GM23338 (cell line): ENCODE measurements around the gene OVCA2. TPM values are rescaled to one million over a fixed set of nuclear protein-coding genes. Genes with fewer than 3 reads are reported as not detected.

Source experiments
- ATAC-seq: fragments of 200-7000 bp; cut with Tn5 transposase; 3 replicates; pipeline ENCODE4 v1.9.1; 2020
- DNase-seq: peaks from one replicate; pipeline ENCODE4 v3.0.0-alpha.2; 2015; ENCODE audit warnings: low spot score
- H2AFZ ChIP-seq: fragments of 200-600 bp; sonication (generic); 2 replicates; pipeline ENCODE4 v1.8.0; 2016; ENCODE audit warnings: antibody characterized with exemption, mild to moderate bottlenecking, moderate library complexity
- H3F3A ChIP-seq: fragments of 200-600 bp; sonication (generic); replicated peaks from 2 replicates; pipeline ENCODE4 v1.8.0; 2017; ENCODE audit warnings: antibody characterized with exemption, mixed run types, low read depth
- H3K27ac ChIP-seq: fragments of 200-600 bp; sonication (generic); 2 replicates; pipeline ENCODE4 v1.6.1; 2016; ENCODE audit warnings: low read depth
- H3K27me3 ChIP-seq: fragments of 200-600 bp; sonication (generic); 2 replicates; pipeline ENCODE4 v1.8.0; 2016; ENCODE audit warnings: mild to moderate bottlenecking, mixed run types, moderate library complexity; ENCODE audit not compliant: insufficient read depth
- H3K36me3 ChIP-seq: fragments of 200-600 bp; sonication (generic); 2 replicates; pipeline ENCODE4 v1.8.0; 2016; ENCODE audit warnings: mild to moderate bottlenecking; ENCODE audit not compliant: insufficient read depth
- H3K4me1 ChIP-seq: fragments of 200-600 bp; sonication (generic); 2 replicates; pipeline ENCODE4 v1.8.0; 2016; ENCODE audit warnings: mild to moderate bottlenecking, moderate library complexity; ENCODE audit not compliant: insufficient read depth
- H3K4me2 ChIP-seq: fragments of 200-600 bp; sonication (generic); 2 replicates; pipeline ENCODE4 v1.7.1; 2017; ENCODE audit warnings: mixed run types
- H3K4me3 ChIP-seq: fragments of 200-600 bp; sonication (generic); 2 replicates; pipeline ENCODE4 v1.6.1; 2016; ENCODE audit warnings: mixed run types
- H3K79me2 ChIP-seq: fragments of 200-600 bp; sonication (generic); replicated peaks from 2 replicates; pipeline ENCODE4 v1.8.0; 2017; ENCODE audit warnings: mild to moderate bottlenecking; ENCODE audit not compliant: insufficient read depth
- H3K9me2 ChIP-seq: fragments of 200-600 bp; sonication (generic); 2 replicates; pipeline ENCODE4 v1.8.0; 2017; ENCODE audit not compliant: insufficient read depth
- H4K20me1 ChIP-seq: fragments of 200-600 bp; sonication (generic); replicated peaks from 2 replicates; pipeline ENCODE4 v1.8.0; 2017; ENCODE audit warnings: mild to moderate bottlenecking; ENCODE audit not compliant: insufficient read depth
- H3K27ac Mint-ChIP-seq: 2 replicates; pipeline ENCODE4 v1.8.0; 2020; ENCODE audit warnings: inconsistent platforms, mild to moderate bottlenecking, moderate library complexity, mixed read lengths
- H3K27me3 Mint-ChIP-seq: 3 replicates; pipeline ENCODE4 v1.8.0; 2022; ENCODE audit warnings: low read depth, mild to moderate bottlenecking, moderate library complexity, mixed read lengths, inconsistent platforms; ENCODE audit not compliant: insufficient read depth, poor library complexity
- H3K36me3 Mint-ChIP-seq: 3 replicates; pipeline ENCODE4 v1.8.0; 2021; ENCODE audit warnings: low read depth, mild to moderate bottlenecking, inconsistent platforms, moderate library complexity, mixed read lengths
- H3K4me1 Mint-ChIP-seq: 3 replicates; pipeline ENCODE4 v1.8.0; 2020; ENCODE audit warnings: mild to moderate bottlenecking, inconsistent platforms, mixed read lengths
- H3K4me3 Mint-ChIP-seq: 3 replicates; pipeline ENCODE4 v1.8.0; 2021; ENCODE audit warnings: moderate library complexity, mild to moderate bottlenecking, inconsistent platforms, mixed read lengths
- H3K9me3 Mint-ChIP-seq: 3 replicates; pipeline ENCODE4 v1.8.0; 2020; ENCODE audit warnings: moderate library complexity, mild to moderate bottlenecking, inconsistent platforms, mixed read lengths
- CREB1 ChIP-seq: fragments of 250-450 bp; sonication (Bioruptor Pico); IDR thresholded peaks from 2 replicates; pipeline ENCODE4 v1.5.0; 2020; ENCODE audit warnings: low read depth, mild to moderate bottlenecking, moderate library complexity
- EZH2 ChIP-seq: fragments of 200-600 bp; sonication (generic); IDR thresholded peaks from one replicate; pipeline ENCODE4 v1.8.0; 2017; ENCODE audit warnings: antibody characterized with exemption, mild to moderate bottlenecking, low read depth; ENCODE audit not compliant: unreplicated experiment
- EZH2phosphoT487 ChIP-seq: fragments of 200-600 bp; sonication (generic); IDR thresholded peaks from one replicate; pipeline ENCODE4 v1.8.1; 2018; ENCODE audit warnings: antibody characterized with exemption; ENCODE audit not compliant: unreplicated experiment
- JUNB ChIP-seq: IDR thresholded peaks from one replicate; pipeline ENCODE4 v1.6.1; 2016; ENCODE audit warnings: antibody characterized with exemption; ENCODE audit not compliant: unreplicated experiment
- NANOG ChIP-seq: IDR thresholded peaks from 2 replicates; pipeline ENCODE4 v1.6.1; 2016; ENCODE audit warnings: antibody characterized with exemption, borderline replicate concordance
- POLR2AphosphoS5 ChIP-seq: IDR thresholded peaks from 2 replicates; pipeline ENCODE4 v1.6.1; 2016; ENCODE audit warnings: antibody characterized with exemption, low read depth
- STAT1 ChIP-seq: IDR thresholded peaks from one replicate; pipeline ENCODE4 v1.6.1; 2016; ENCODE audit warnings: antibody characterized with exemption; ENCODE audit not compliant: unreplicated experiment
- ZNF114 ChIP-seq: fragments of 250-450 bp; sonication (Bioruptor Pico); IDR thresholded peaks from 2 replicates; pipeline ENCODE4 v1.5.0; 2020; ENCODE audit warnings: mild to moderate bottlenecking, moderate library complexity
- polyA plus RNA-seq: library from polyadenylated mRNA; unstranded; fragments of >200 nt; fragmentation: Nextera tagmentation; extraction: Ambion mirVana; gene quantifications from 2 replicates; pipeline ENCODE4 v1.2.1, GENCODE V29; 2016
- total RNA-seq: library from RNA; depleted of rRNA; stranded (reverse); fragments of >200 nt; shearing (Covaris generic); gene quantifications from 2 replicates; pipeline ENCODE4 v1.2.3, GENCODE V29; 2014
- TF ChIP-seq, protein P1 (sequence below), 2 experiments: fragments of 200-600 bp in 1 of 2; sonication (generic) in 1 of 2; conservative IDR thresholded peaks; 2 replicates each; pipeline versions ENCODE4 v1.5.1 to v1.6.1; 2016 to 2017; ENCODE audit warnings: antibody characterized with exemption in 2 of 2, low read depth in 2 of 2, mild to moderate bottlenecking in 2 of 2, moderate library complexity in 1 of 2
- TF ChIP-seq, protein P2 (sequence below): IDR thresholded peaks from one replicate; pipeline ENCODE4 v1.6.1; 2018; ENCODE audit warnings: antibody characterized with exemption; ENCODE audit not compliant: unreplicated experiment
- TF ChIP-seq, protein P3 (sequence below): IDR thresholded peaks from 2 replicates; pipeline ENCODE4 v1.6.1; 2016; ENCODE audit warnings: antibody characterized with exemption

Gene OVCA2
- total and polyA plus RNA-seq, 2 experiments from 2014 or later = 15.9 to 21.3 TPM

DNA sequence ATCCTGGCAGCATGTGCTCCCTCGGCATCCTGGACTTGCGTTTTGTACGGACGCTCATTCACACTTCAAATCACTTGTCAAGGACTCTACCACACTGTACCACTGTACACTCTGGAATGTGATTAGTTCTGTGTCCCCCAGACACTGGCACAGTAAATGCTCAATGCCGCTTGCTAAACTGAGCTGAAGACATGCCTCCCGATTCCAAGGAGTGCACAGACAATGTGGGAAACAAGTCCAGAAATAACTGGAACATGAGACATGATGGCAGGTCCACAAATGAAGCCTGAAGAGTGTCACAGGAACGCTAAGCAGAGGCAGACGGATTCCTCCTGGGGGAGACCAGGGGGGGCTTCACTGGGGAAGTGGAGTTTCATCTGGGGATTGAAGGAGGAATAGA, 35.2 kb downstream of the OVCA2 start (continued):
- TF ChIP-seq, protein P1, sequence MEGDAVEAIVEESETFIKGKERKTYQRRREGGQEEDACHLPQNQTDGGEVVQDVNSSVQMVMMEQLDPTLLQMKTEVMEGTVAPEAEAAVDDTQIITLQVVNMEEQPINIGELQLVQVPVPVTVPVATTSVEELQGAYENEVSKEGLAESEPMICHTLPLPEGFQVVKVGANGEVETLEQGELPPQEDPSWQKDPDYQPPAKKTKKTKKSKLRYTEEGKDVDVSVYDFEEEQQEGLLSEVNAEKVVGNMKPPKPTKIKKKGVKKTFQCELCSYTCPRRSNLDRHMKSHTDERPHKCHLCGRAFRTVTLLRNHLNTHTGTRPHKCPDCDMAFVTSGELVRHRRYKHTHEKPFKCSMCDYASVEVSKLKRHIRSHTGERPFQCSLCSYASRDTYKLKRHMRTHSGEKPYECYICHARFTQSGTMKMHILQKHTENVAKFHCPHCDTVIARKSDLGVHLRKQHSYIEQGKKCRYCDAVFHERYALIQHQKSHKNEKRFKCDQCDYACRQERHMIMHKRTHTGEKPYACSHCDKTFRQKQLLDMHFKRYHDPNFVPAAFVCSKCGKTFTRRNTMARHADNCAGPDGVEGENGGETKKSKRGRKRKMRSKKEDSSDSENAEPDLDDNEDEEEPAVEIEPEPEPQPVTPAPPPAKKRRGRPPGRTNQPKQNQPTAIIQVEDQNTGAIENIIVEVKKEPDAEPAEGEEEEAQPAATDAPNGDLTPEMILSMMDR (conservative IDR thresholded peaks at IDR 0.05; ENCODE audit: low read depth in 2 of 2) = no peak
- TF ChIP-seq POLR2AphosphoS5 = no peak
- TF ChIP-seq JUNB = no peak
- no peak for TF ChIP-seq EZH2phosphoT487
- TF ChIP-seq STAT1 = no peak
- no peak for TF ChIP-seq NANOG
- TF ChIP-seq, protein P2, sequence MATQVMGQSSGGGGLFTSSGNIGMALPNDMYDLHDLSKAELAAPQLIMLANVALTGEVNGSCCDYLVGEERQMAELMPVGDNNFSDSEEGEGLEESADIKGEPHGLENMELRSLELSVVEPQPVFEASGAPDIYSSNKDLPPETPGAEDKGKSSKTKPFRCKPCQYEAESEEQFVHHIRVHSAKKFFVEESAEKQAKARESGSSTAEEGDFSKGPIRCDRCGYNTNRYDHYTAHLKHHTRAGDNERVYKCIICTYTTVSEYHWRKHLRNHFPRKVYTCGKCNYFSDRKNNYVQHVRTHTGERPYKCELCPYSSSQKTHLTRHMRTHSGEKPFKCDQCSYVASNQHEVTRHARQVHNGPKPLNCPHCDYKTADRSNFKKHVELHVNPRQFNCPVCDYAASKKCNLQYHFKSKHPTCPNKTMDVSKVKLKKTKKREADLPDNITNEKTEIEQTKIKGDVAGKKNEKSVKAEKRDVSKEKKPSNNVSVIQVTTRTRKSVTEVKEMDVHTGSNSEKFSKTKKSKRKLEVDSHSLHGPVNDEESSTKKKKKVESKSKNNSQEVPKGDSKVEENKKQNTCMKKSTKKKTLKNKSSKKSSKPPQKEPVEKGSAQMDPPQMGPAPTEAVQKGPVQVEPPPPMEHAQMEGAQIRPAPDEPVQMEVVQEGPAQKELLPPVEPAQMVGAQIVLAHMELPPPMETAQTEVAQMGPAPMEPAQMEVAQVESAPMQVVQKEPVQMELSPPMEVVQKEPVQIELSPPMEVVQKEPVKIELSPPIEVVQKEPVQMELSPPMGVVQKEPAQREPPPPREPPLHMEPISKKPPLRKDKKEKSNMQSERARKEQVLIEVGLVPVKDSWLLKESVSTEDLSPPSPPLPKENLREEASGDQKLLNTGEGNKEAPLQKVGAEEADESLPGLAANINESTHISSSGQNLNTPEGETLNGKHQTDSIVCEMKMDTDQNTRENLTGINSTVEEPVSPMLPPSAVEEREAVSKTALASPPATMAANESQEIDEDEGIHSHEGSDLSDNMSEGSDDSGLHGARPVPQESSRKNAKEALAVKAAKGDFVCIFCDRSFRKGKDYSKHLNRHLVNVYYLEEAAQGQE = no peak
- TF ChIP-seq ZNF114 (CRISPR knock-in tag) = no peak
- no peak for TF ChIP-seq CREB1 (CRISPR knock-in tag)
- no peak for TF ChIP-seq EZH2
- TF ChIP-seq, protein P3, sequence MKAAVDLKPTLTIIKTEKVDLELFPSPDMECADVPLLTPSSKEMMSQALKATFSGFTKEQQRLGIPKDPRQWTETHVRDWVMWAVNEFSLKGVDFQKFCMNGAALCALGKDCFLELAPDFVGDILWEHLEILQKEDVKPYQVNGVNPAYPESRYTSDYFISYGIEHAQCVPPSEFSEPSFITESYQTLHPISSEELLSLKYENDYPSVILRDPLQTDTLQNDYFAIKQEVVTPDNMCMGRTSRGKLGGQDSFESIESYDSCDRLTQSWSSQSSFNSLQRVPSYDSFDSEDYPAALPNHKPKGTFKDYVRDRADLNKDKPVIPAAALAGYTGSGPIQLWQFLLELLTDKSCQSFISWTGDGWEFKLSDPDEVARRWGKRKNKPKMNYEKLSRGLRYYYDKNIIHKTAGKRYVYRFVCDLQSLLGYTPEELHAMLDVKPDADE = no peak

DNA sequence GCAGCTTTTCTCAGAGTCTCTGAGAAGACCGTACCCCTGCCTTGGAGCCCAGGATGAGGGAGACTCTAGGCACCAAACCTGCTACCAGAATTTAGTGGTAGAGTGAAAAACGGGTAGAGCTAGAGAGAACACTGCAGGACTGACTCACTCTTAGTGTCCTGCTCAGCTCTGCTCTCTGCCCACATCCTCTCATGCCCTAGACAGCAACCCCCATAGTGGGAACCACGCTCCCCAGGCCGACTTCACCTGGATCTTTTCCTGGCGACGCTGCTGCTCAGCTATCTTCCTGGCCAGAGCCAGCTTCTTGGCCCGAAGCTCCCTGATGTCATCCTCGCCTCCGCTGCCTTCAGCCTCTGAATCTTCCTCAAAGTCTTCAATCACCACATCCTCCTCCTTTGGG, 39.7 kb downstream of the OVCA2 start:
- no peak for ATAC-seq
- Mint-ChIP-seq H3K9me3 (no peaks in the 10 kb centered on the region), H3K27ac (no peak overlapping the region; the same call in 1 of the 2 replicates), H3K36me3 (peaks cover 12% of the 10 kb centered on the region), H3K27me3 (peaks cover 8% of the 10 kb centered on the region), H3K4me3 (no peak overlapping the region), H3K4me1 (peaks cover 5% of the 10 kb centered on the region; the same call in 1 of the 3 replicates)
- no peaks in the 10 kb centered on the region for H3K9me2 ChIP-seq
- H3F3A ChIP-seq = no peaks in the 10 kb centered on the region
- no peaks in the 10 kb centered on the region for H4K20me1 ChIP-seq
- no peaks in the 10 kb centered on the region for H3K4me1 ChIP-seq
- no peak for DNase-seq
- H3K27ac ChIP-seq = no peak overlapping the region
- H3K79me2 ChIP-seq = no peaks in the 10 kb centered on the region
- no peak overlapping the region for H3K4me2 ChIP-seq
- no peak overlapping the region for H3K4me3 ChIP-seq
- no peak overlapping the region for H2AFZ ChIP-seq
- H3K36me3 ChIP-seq = no peaks in the 10 kb centered on the region
- no peaks in the 10 kb centered on the region for H3K27me3 ChIP-seq
- no peak for TF ChIP-seq NANOG
- TF ChIP-seq, protein P3 = no peak
- TF ChIP-seq CREB1 (CRISPR knock-in tag) = no peak
- TF ChIP-seq, protein P1 (conservative IDR thresholded peaks at IDR 0.05; ENCODE audit: low read depth in 2 of 2) = no peak
- no peak for TF ChIP-seq JUNB
